ENCODE results near the gene ZFAND4.

GRCh38 chr10:45599646-45600045 lies 72.9 kb downstream of the ZFAND4 start:
- TF ChIP-seq CTCF (IDR thresholded peaks at IDR 0.05; ENCODE audit: low read depth, low read length, missing input control): no peak
- no peak for TF ChIP-seq ZBTB33 (IDR thresholded peaks at IDR 0.05)
- TF ChIP-seq EGR1 (IDR thresholded peaks at IDR 0.05; ENCODE audit: low read depth in 2 of 2): no peak
- TF ChIP-seq GABPA (IDR thresholded peaks at IDR 0.05 in 1 of 2, conservative IDR thresholded peaks at IDR 0.05 in 1 of 2): no peak
- TF ChIP-seq SP1 (IDR thresholded peaks at IDR 0.05): no peak
- no peak for TF ChIP-seq TAF1 (conservative IDR thresholded peaks at IDR 0.05)
- no peak for TF ChIP-seq ATF3 (IDR thresholded peaks at IDR 0.05)
- TF ChIP-seq REST (IDR thresholded peaks at IDR 0.05): no peak
- no peak for TF ChIP-seq YY1 (IDR thresholded peaks at IDR 0.05)
- no peak for TF ChIP-seq HNF4G (IDR thresholded peaks at IDR 0.05)

Data from liver (tissue), 3 donors.